Lung (tissue), 12 donors: Measurements from ENCODE around the gene LSM14A. TPM values are rescaled to one million over a fixed set of nuclear protein-coding genes. Genes with fewer than 3 reads are reported as not detected.

Source experiments
- ATAC-seq: fragments of 200-7000 bp; cut with Tn5 transposase; one replicate; pipeline ENCODE4 v1.9.1; 2020; ENCODE audit warnings: moderate number of reproducible peaks; ENCODE audit not compliant: insufficient read depth, low FRiP score
- DNase-seq, 3 donors: peaks; one replicate each; pipeline ENCODE4 v3.0.0-alpha.2; 2013 to 2017
- H3K27ac ChIP-seq, 2 donors: one replicate each; pipeline ENCODE4 v1.5.1; 2013; ENCODE audit warnings: mild to moderate bottlenecking in 2 of 2, moderate library complexity in 2 of 2, control low read depth in 1 of 2, inconsistent platforms in 1 of 2, low read depth in 1 of 2, low read length in 1 of 2
- H3K27me3 ChIP-seq, 3 donors: one replicate each; pipeline ENCODE4 v1.5.1; 2013; ENCODE audit warnings: low read length in 2 of 3; ENCODE audit not compliant: control insufficient read depth in 3 of 3, insufficient read depth in 3 of 3
- H3K36me3 ChIP-seq, 4 donors: one replicate each; pipeline ENCODE4 v1.5.1; 2013; ENCODE audit warnings: low read length in 4 of 4, mild to moderate bottlenecking in 1 of 4, moderate library complexity in 1 of 4; ENCODE audit not compliant: control insufficient read depth in 4 of 4, insufficient read depth in 4 of 4
- H3K4me1 ChIP-seq, 5 donors: one replicate each; pipeline ENCODE4 v1.5.1; 2013; ENCODE audit warnings: low read length in 5 of 5, mild to moderate bottlenecking in 2 of 5, moderate library complexity in 1 of 5; ENCODE audit not compliant: control insufficient read depth in 5 of 5, insufficient read depth in 5 of 5
- H3K4me3 ChIP-seq: one replicate; pipeline ENCODE4 v1.5.1; 2013; ENCODE audit warnings: mild to moderate bottlenecking, control low read depth, moderate library complexity
- H3K9ac ChIP-seq, 2 donors: one replicate each; pipeline ENCODE4 v1.5.1; 2013; ENCODE audit warnings: low read length in 2 of 2, control low read depth in 1 of 2; ENCODE audit not compliant: insufficient read depth in 1 of 2
- H3K9me3 ChIP-seq, 4 donors: one replicate each; pipeline ENCODE4 v1.5.1; 2013; ENCODE audit warnings: low read length in 3 of 4, mild to moderate bottlenecking in 1 of 4, moderate library complexity in 1 of 4; ENCODE audit not compliant: control insufficient read depth in 4 of 4, insufficient read depth in 3 of 4
- WGBS, 2 donors: extraction: QIAGEN DNeasy Blood & Tissue Kit; methylation state at CpG; one replicate each; pipeline ENCODE4 v1.1.7; 2013; 5-methylcytosine and 5-hydroxymethylcytosine counted together
- polyA plus RNA-seq, 2 donors: library from polyadenylated mRNA; stranded (reverse); fragments of 200-250 nt; gene quantifications; one replicate each; pipeline ENCODE4 v1.2.1, GENCODE V29; 2013
- total RNA-seq, 2 donors: library from RNA; depleted of rRNA in 1 of 2; stranded (reverse); fragments of >200 nt in 1 of 2; gene quantifications; one replicate each; pipeline ENCODE4 v1.2.1, GENCODE V29; 2014 to 2021
- TF ChIP-seq, protein P1 (sequence below): IDR thresholded peaks from 2 replicates; pipeline ENCODE4 v1.5.1; 2012; ENCODE audit warnings: mild to moderate bottlenecking; ENCODE audit errors: control extremely low read depth, extremely low read depth
- donor health status: control.
- donor health status: control.
- donor health status: Bipolar disorder and iron deficiency.
- donor health status: healthy.
- donor health status: DM: yes; HTN: yes; CAD: no.

The LSM14A gene
- total and polyA plus RNA-seq, 4 donors: 52.9 to 153 (median 83.5) TPM

DNA sequence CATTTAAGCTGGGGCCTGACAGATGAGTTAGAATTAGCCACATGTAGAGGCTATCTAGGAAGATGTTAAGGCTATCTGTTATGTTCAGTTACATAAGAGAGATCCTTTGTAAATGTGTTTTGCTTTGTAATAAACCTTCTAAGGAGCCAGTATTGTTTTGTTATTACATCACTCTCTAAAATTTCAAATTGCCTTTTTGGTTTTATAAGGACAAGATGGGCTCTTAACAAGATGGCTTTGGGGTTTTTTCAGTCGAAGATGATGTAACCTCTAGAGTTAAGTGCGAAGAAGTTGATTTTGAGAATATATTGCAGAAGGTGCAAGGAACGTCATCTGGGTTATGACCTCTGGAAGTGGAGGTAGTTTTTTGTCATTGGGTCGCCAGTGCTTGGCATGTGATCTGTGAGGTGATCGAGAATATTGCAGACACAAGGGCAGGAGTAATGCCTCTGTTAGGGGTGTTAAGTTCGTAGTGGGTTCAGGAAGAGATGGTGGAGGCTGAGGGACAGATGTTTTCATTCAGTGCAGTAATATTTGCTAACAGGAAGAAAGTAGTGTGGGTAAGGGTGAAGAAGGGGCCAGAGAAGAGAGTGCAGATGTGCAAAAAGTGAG, 12.7 kb downstream of the LSM14A start:
- DNase-seq: peak in 2 of 3 donors; percentile 14 to 38
- 24 to 43% methylated on average over 6 of the region's 6 CpGs for WGBS, 2 donors
- Histone ChIP-seq H3K27ac (no peak overlapping the region), H3K36me3 (peaks cover 0 to 9% (median 1%) of the 10 kb centered on the region in 4 donors), H3K9me3 (no peaks in the 10 kb centered on the region), H3K4me1 (peaks cover 0 to 50% (median 7%) of the 10 kb centered on the region in 5 donors), H3K9ac (no peak overlapping the region), H3K27me3 (no peaks in the 10 kb centered on the region), H3K4me3 (no peak overlapping the region)
- TF ChIP-seq, protein P1, sequence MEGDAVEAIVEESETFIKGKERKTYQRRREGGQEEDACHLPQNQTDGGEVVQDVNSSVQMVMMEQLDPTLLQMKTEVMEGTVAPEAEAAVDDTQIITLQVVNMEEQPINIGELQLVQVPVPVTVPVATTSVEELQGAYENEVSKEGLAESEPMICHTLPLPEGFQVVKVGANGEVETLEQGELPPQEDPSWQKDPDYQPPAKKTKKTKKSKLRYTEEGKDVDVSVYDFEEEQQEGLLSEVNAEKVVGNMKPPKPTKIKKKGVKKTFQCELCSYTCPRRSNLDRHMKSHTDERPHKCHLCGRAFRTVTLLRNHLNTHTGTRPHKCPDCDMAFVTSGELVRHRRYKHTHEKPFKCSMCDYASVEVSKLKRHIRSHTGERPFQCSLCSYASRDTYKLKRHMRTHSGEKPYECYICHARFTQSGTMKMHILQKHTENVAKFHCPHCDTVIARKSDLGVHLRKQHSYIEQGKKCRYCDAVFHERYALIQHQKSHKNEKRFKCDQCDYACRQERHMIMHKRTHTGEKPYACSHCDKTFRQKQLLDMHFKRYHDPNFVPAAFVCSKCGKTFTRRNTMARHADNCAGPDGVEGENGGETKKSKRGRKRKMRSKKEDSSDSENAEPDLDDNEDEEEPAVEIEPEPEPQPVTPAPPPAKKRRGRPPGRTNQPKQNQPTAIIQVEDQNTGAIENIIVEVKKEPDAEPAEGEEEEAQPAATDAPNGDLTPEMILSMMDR: no peak
- ATAC-seq: no peak

- Histone ChIP-seq H3K36me3 (peaks cover 0 to 5% (median 1%) of the 10 kb centered on the region in 4 donors), H3K27me3 (no peaks in the 10 kb centered on the region), H3K9ac (no peak overlapping the region), H3K9me3 (no peaks in the 10 kb centered on the region), H3K4me1 (peaks cover 0 to 41% (median 7%) of the 10 kb centered on the region in 5 donors), H3K4me3 (no peak overlapping the region), H3K27ac (no peak overlapping the region)
- TF ChIP-seq, protein P1: no peak
- 95 to 100% methylated on average over 2 of the region's 2 CpGs for WGBS, 2 donors
- ATAC-seq (no peak), DNase-seq (no peak)
Measured at GRCh38 chr19:34186205-34186604, 13.9 kb downstream of the LSM14A start.

- TF ChIP-seq, protein P1: no peak
- H3K4me1 ChIP-seq: peaks cover 0 to 37% (median 7%) of the 10 kb centered on the region in 5 donors
- ATAC-seq (no peak), DNase-seq (no peak)
- H3K9ac ChIP-seq: no peak overlapping the region
- 95 to 97% methylated on average over 8 of the region's 8 CpGs for WGBS, 2 donors
- H3K27ac ChIP-seq: no peak overlapping the region
- H3K27me3 ChIP-seq: no peaks in the 10 kb centered on the region
- no peaks in the 10 kb centered on the region for H3K9me3 ChIP-seq
- no peak overlapping the region for H3K4me3 ChIP-seq
- no peaks in the 10 kb centered on the region for H3K36me3 ChIP-seq
Measured at GRCh38 chr19:34187011-34187410, 14.7 kb downstream of the LSM14A start.

DNA sequence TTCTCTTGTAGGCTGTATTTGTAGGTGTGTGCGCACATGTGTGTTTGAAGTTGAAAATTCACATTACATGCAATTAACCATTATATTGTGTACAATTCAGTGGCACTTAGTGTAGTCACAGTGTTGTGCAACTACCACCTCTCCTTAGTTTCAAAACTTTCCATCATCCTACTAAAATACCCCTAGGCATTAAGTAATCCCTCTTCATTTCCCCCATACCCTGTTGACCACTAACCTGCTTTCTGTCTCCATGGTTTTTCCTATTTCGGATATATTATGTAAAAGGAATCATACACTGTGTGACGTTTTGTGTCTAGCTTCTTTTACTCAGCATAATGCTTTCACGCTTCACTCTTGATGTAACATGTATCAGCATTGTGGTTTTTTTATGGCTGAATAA, 16.1 kb downstream of the LSM14A start:
- Histone ChIP-seq H3K27me3 (no peaks in the 10 kb centered on the region), H3K36me3 (no peaks in the 10 kb centered on the region), H3K4me3 (no peak overlapping the region), H3K9me3 (no peaks in the 10 kb centered on the region), H3K9ac (no peak overlapping the region), H3K4me1 (peaks cover 0 to 35% (median 7%) of the 10 kb centered on the region in 5 donors), H3K27ac (no peak overlapping the region)
- 42 to 75% methylated on average over 4 of the region's 4 CpGs for WGBS, 2 donors
- DNase-seq (no peak), ATAC-seq (no peak)
- TF ChIP-seq, protein P1: no peak
